Cardiac septum (tissue), 1 donor: ENCODE results near the gene PTEN. TPM values are rescaled to one million over a fixed set of nuclear protein-coding genes. Genes with fewer than 3 reads are reported as not detected.

Source experiments
- DNase-seq: peaks from one replicate; pipeline ENCODE4 v3.0.0-alpha.2; 2020; ENCODE audit warnings: low spot score
- intact Hi-C: fragments of 100-400 bp; cut with DNase I; formaldehyde crosslinking; loops from one replicate; pipeline ENCODE4 v1.14.0; 2022
- total RNA-seq: library from RNA; stranded (reverse); fragmentation: NEBNext Ultra II Directional; extraction: Animal tissue kit (Norgen Biotek cat#: 25700); gene quantifications from one replicate; pipeline ENCODE4 v1.2.1, GENCODE V29; 2021
- donor health status: DM: no; HTN: no; CAD: no.

Gene PTEN
- total RNA-seq, 1 donor from 2014 or later, result 59.5 TPM

- intact Hi-C loops, result loop anchor here (10.0 kb wide), 1 partner anchor 71 kb away; no protein-coding TSS in a partner anchor
Measured at GRCh38 chr10:87945984-87946383, 82.6 kb downstream of the PTEN start.

GRCh38 chr10:87952612-87953011, 89.2 kb downstream of the PTEN start:
- DNase-seq, result no peak
- intact Hi-C loops, result no loop called here

More at GRCh38 chr10:87945984-87946383, 82.6 kb downstream of the PTEN start:
- DNase-seq, result no peak

GRCh38 chr10:87956055-87956454, 92.6 kb downstream of the PTEN start:
- intact Hi-C loops, result no loop called here
- no peak for DNase-seq

GRCh38 chr10:87957702-87958101, 94.3 kb downstream of the PTEN start:
- no peak for DNase-seq
- intact Hi-C loops, result no loop called here

- no peak for DNase-seq
- intact Hi-C loops, result no loop called here
Measured at GRCh38 chr10:87960230-87960629, 96.8 kb downstream of the PTEN start.

- intact Hi-C loops, result no loop called here
- no peak for DNase-seq
Measured at GRCh38 chr10:87961314-87961713, 97.9 kb downstream of the PTEN start.

GRCh38 chr10:87966459-87966858, 103.0 kb downstream of the PTEN start:
- intact Hi-C loops, result no loop called here
- DNase-seq, result no peak

GRCh38 chr10:87973635-87974034, 110.2 kb downstream of the PTEN start:
- intact Hi-C loops, result no loop called here
- no peak for DNase-seq

GRCh38 chr10:87974130-87974529, 110.7 kb downstream of the PTEN start:
- DNase-seq, result no peak
- intact Hi-C loops, result no loop called here

GRCh38 chr10:87974769-87975168, 111.3 kb downstream of the PTEN start:
- DNase-seq, result no peak
- intact Hi-C loops, result no loop called here

- no peak for DNase-seq
- intact Hi-C loops, result no loop called here
Measured at GRCh38 chr10:87976101-87976743, 112.8 kb downstream of the PTEN start.

- DNase-seq, result no peak
- intact Hi-C loops, result no loop called here
Measured at GRCh38 chr10:87978166-87978565, 114.7 kb downstream of the PTEN start.

GRCh38 chr10:87979847-87980246, 116.4 kb downstream of the PTEN start:
- no peak for DNase-seq

GRCh38 chr10:87983716-87984115, 120.3 kb downstream of the PTEN start:
- intact Hi-C loops, result no loop called here

More at GRCh38 chr10:87979847-87980246, 116.4 kb downstream of the PTEN start:
- intact Hi-C loops, result no loop called here

GRCh38 chr10:87987206-87987605, 123.8 kb downstream of the PTEN start:
- intact Hi-C loops, result no loop called here
- DNase-seq, result no peak

More at GRCh38 chr10:87983716-87984115, 120.3 kb downstream of the PTEN start:
- no peak for DNase-seq

- intact Hi-C loops, result no loop called here
- no peak for DNase-seq
Measured at GRCh38 chr10:87991946-87992345, 128.5 kb downstream of the PTEN start.

- intact Hi-C loops, result no loop called here
- no peak for DNase-seq
Measured at GRCh38 chr10:88004451-88004850, 141.0 kb downstream of the PTEN start.

GRCh38 chr10:88006261-88006660, 142.8 kb downstream of the PTEN start:
- intact Hi-C loops, result no loop called here
- DNase-seq, result no peak

GRCh38 chr10:88008866-88009470, 145.5 kb downstream of the PTEN start:
- intact Hi-C loops, result no loop called here
- no peak for DNase-seq

- intact Hi-C loops, result no loop called here
- DNase-seq, result no peak
Measured at GRCh38 chr10:88012641-88013040, 149.2 kb downstream of the PTEN start.

GRCh38 chr10:88017781-88018180, 154.4 kb downstream of the PTEN start:
- intact Hi-C loops, result no loop called here
- DNase-seq, result no peak
